ENCODE results near the gene PLEKHA6.

The PLEKHA6 gene

DNA sequence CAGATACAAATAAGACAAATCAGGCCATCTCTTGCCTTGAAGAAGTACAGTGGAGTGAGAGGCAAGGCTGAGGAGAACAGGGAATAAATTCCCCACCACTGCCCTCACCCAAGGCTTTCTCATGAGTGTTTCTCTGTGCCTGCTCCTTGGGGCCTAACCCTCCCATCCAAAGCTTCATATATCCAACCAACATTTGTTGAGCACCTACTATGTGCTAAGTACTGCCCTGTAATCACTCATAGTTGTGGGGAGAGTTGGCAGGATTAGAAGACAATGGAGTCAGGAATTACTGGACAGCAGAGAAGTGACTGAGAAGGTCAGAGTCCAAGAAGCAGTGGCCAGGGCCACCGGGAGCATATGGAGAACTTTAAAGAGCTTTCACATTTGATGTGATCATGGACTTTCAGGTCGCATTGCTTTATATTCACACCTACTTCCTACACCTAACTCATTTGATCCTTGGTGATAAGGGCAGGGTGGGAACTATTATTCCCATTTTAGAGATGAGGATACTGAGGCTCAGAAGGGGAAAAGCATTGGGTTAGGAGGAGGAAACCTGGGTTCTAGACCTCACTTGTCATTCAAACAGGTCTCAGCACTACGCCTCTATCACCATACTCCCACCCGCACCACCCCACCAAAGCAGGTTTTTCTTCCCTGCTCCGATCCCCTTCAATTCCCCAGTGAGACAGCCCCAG lies 6.4 kb downstream of the PLEKHA6 start:
- no peak for DNase-seq

- no peak for DNase-seq
Observed at GRCh38 chr1:204350857-204351573, 8.7 kb downstream of the PLEKHA6 start.

DNA sequence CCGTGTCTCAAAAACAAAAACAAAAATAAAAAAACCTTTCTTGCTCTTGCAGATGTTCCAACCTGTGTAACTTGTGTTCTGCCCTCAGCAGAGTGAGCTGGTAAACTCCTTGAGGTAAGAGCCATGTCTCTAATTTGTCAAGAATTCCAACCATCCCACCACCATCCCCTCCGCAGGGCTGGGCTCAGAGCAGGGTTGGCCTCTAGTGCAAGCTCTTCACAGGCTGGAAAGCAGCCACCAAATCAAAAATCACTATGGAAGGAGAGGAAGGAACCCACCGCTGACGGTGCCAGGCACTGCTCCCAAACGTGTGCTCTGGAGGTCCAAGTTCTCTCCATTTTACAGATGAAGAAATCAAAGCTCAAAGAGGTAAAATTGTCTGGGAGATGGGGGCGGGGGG lies 9.4 kb downstream of the PLEKHA6 start:
- DNase-seq, result no peak

- DNase-seq, result no peak
Observed at GRCh38 chr1:204349602-204350001, 10.1 kb downstream of the PLEKHA6 start.

- DNase-seq, result no peak
Observed at GRCh38 chr1:204348722-204349121, 11.0 kb downstream of the PLEKHA6 start.

DNA sequence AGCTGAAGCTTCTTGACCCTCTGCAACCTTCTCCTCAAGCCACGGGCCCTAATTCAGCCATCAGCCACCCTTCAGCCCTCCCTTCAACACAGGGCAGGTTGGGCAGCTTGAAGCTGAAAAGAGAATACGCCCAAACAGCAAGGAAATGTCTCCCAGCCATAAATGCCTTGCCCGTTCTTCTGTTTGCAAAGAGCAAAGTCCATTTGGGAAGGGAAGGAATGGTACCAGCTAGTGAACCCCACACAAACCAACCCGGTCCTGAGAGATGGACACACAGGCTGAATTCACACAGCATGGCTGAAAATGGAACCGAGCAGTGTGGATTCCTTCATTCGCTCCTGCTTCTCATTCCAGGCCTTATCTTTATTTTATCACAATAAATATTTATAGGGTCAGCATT lies 11.5 kb downstream of the PLEKHA6 start:
- no peak for DNase-seq

DNA sequence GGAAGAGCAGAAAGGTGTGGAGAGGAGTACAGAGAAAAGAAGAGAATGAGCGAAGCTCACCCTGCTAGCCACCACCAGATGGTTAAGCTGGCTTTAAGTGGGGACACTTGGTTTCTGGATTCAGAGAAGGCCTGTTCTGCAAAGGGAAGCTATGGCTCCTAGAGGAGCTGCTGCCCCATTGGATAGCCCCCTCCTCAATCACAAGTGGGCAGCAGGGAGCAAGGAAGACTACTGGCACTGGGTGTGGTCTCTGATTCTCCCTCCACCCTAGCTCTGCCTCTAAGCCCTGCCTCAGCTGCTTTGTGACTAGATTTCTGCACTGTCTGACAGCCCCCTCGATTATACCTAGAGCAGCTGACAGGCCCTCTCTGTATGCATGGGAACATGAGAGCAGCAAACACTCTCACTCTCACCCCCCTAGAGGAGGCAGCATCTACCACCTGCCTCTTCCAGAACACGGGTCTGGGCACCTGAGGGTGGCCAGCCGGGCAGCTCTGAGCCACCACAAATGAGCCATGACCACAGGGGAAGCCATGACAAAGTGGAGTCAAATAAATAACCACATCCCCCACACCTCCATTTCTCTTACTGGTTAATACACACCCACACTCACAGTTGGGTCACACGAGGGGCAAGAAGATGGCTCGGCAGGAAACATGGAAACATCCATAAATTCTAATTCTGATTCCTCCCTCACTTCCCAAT lies 13.6 kb downstream of the PLEKHA6 start:
- DNase-seq, result no peak

- DNase-seq, result no peak
Observed at GRCh38 chr1:204345438-204345841, 14.3 kb downstream of the PLEKHA6 start.

DNA sequence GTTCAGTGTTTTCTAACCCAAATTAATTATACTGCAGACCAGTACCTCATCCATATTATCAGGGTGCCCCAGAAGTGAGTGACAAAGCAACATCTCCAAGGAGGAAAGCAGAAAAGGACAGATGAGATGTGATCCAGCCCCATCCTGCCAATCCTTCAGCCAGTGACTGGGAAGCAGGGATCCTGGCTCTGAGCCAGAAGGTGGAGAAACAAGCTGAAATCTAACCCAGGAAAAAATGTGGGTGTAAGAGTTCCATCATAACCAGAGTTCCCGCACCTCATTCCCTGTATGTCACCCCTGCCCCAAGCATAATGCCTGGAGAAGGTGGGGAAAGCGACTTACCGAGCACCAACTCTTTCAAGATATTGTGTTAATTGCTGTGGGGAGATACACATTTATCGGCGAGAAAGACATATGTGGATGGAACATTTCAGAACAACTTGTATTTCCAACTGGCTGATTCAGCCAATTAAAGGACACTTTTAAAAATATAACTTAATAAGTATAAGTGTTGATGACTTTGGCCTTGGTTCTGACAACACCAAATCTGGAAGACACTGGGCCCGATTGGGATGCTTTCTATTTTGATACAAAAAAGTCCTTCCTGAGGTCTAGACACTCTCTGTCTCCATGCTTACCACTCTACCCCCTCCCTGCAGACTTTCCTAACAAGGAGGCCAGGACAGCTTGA lies 14.9 kb downstream of the PLEKHA6 start:
- DNase-seq, result no peak

GRCh38 chr1:204343802-204344201 lies 15.9 kb downstream of the PLEKHA6 start:
- no peak for DNase-seq

- no peak for DNase-seq
Observed at GRCh38 chr1:204343247-204343646, 16.5 kb downstream of the PLEKHA6 start.

- no peak for DNase-seq
Observed at GRCh38 chr1:204342310-204342709, 17.4 kb downstream of the PLEKHA6 start.

- DNase-seq, result no peak
Observed at GRCh38 chr1:204341380-204341779, 18.3 kb downstream of the PLEKHA6 start.

- no peak for DNase-seq
Observed at GRCh38 chr1:204340081-204340889, 19.4 kb downstream of the PLEKHA6 start.

GRCh38 chr1:204339541-204339940 lies 20.2 kb downstream of the PLEKHA6 start:
- no peak for DNase-seq

DNA sequence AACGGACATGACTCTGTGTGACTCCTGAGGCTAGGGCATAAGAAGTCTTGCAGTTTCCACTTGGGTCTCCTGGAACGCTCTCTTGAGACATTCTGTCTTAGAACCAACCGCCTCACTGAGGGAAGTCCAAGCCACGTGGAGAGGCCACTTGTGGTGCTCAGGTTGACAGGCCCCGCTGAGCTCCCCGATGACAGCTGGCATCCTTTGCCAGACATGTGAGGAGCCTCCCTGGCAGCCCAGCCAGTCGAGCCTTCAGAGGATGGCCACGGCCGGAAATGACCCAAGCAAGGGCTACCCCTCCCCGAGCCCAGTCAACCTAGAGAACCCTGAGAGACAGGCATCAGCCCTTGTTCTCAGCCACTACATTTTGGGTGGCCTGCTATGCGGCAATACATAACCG lies 20.7 kb downstream of the PLEKHA6 start:
- DNase-seq, result no peak

DNA sequence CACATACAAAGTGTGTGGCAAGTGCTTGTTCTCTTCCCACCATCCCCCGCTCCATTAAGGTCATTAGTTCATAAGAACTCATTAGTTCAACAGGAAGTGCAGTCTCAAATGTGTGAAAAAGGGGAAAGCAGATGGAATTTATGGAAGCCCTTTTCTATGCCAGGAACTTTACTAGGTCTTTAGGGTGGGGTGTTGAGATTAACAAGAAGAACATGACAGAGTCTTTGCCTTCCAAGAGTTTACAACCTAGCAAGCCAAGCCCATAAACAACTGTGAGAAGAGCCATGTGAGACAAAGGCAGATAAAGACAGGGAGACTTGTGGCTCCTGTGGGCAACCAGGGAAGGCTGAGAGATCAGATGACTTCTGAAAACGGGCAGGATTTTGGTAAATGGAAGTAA lies 21.4 kb downstream of the PLEKHA6 start:
- DNase-seq, result no peak

GRCh38 chr1:204337583-204337982 lies 22.1 kb downstream of the PLEKHA6 start:
- DNase-seq, result no peak

GRCh38 chr1:204337036-204337429 lies 22.7 kb downstream of the PLEKHA6 start:
- DNase-seq, result no peak

- DNase-seq, result no peak
Observed at GRCh38 chr1:204336421-204337035, 23.2 kb downstream of the PLEKHA6 start.

GRCh38 chr1:204335533-204335932 lies 24.2 kb downstream of the PLEKHA6 start:
- no peak for DNase-seq

GRCh38 chr1:204335085-204335484 lies 24.6 kb downstream of the PLEKHA6 start:
- no peak for DNase-seq

Measured in CD4-positive, alpha-beta T cell treated with Interleukin-4 for 4 hours (primary cell).